K562 (cell line): ENCODE results near the gene ZDHHC16. TPM values are rescaled to one million over a fixed set of nuclear protein-coding genes. Genes with fewer than 3 reads are reported as not detected.

Experiments
- AFF1 ChIP-seq, 2 experiments: fragments of 450-650 bp; IDR thresholded peaks; 2 replicates each; pipeline ENCODE4 v1.6.1; 2018; ENCODE audit warnings: mild to moderate bottlenecking in 2 of 2, low read depth in 1 of 2; ENCODE audit not compliant: partially characterized antibody in 2 of 2
- CEBPG ChIP-seq, 3 experiments: fragments of 200-800 bp in 1 of 3; sonication (Bioruptor generic) in 1 of 3; sonication (generic) in 1 of 3; formaldehyde crosslinking in 1 of 3; IDR thresholded peaks in 2 of 3; conservative IDR thresholded peaks in 1 of 3; 2 replicates each; pipeline versions ENCODE4 v1.6.1 to v1.8.0; 2016 to 2022; ENCODE audit warnings: missing compliant biosample characterization in 2 of 3, missing genetic modification characterization in 2 of 3, mild to moderate bottlenecking in 1 of 3, missing genetic modification reagents in 1 of 3
- ELF4 ChIP-seq: fragments of 450-650 bp; formaldehyde crosslinking; IDR thresholded peaks from 2 replicates; pipeline ENCODE4 v1.4.0; 2022; ENCODE audit warnings: missing genetic modification characterization
- FOS ChIP-seq: IDR thresholded peaks from 3 replicates; pipeline ENCODE4 v1.6.1; 2011; ENCODE audit not compliant: insufficient read length; ENCODE audit errors: extremely low read depth
- FOXA3 ChIP-seq, 2 experiments: fragments of 450-650 bp in 1 of 2; sonication (generic) in 1 of 2; formaldehyde crosslinking; IDR thresholded peaks in 1 of 2; conservative IDR thresholded peaks in 1 of 2; 2 replicates each; pipeline versions ENCODE4 v1.4.0 to v1.8.0; 2020 to 2022; ENCODE audit warnings: mild to moderate bottlenecking in 2 of 2, missing genetic modification reagents in 1 of 2
- GABPA ChIP-seq: fragments of 200-800 bp; sonication (Bioruptor generic); conservative IDR thresholded peaks from 2 replicates; pipeline ENCODE4 v1.6.1; 2016; ENCODE audit warnings: low read depth, missing genetic modification characterization, missing compliant biosample characterization
- HNRNPL ChIP-seq: fragments of 200-400 bp; formaldehyde crosslinking; IDR thresholded peaks from 2 replicates; pipeline ENCODE4 v1.6.1; 2017; ENCODE audit warnings: low read depth, mild to moderate bottlenecking, low read length
- LCOR ChIP-seq: sonication (generic); formaldehyde crosslinking; IDR thresholded peaks from 2 replicates; pipeline ENCODE4 v1.8.0; 2022; ENCODE audit warnings: mild to moderate bottlenecking, missing genetic modification reagents
- MXI1 ChIP-seq: IDR thresholded peaks from 2 replicates; pipeline ENCODE4 v1.6.1; 2011; ENCODE audit warnings: low read depth, mild to moderate bottlenecking, improper control_type of control experiment, low read length
- PKNOX1 ChIP-seq: fragments of 450-650 bp; IDR thresholded peaks from 2 replicates; pipeline ENCODE4 v1.6.1; 2016
- RBBP5 ChIP-seq: fragments of 200-600 bp; sonication (generic); IDR thresholded peaks from 2 replicates; pipeline ENCODE4 v1.6.1; 2012; ENCODE audit warnings: borderline replicate concordance, mild to moderate bottlenecking, low read length, control low read depth, inconsistent platforms; ENCODE audit not compliant: insufficient read depth, poor library complexity, severe bottlenecking
- SAFB ChIP-seq: fragments of 200-400 bp; formaldehyde crosslinking; IDR thresholded peaks from 2 replicates; pipeline ENCODE4 v1.6.1; 2017; ENCODE audit warnings: low read depth, low read length, borderline replicate concordance
- SOX6 ChIP-seq: fragments of 450-650 bp; IDR thresholded peaks from 2 replicates; pipeline ENCODE4 v1.6.1; 2014; ENCODE audit warnings: mild to moderate bottlenecking
- SREBF1 ChIP-seq: fragments of 150-350 bp; IDR thresholded peaks from 2 replicates; pipeline ENCODE4 v1.6.1; 2014; ENCODE audit warnings: antibody characterized with exemption, low read depth, low read length, borderline replicate concordance
- TARDBP ChIP-seq: fragments of 450-650 bp; IDR thresholded peaks from 2 replicates; pipeline ENCODE4 v1.6.1; 2016
- ZBTB2 ChIP-seq: fragments of 450-650 bp; IDR thresholded peaks from 2 replicates; pipeline ENCODE4 v1.6.1; 2016; ENCODE audit warnings: antibody characterized with exemption
- ZNF551 ChIP-seq: fragments of 250-450 bp; sonication (Bioruptor Pico); IDR thresholded peaks from 2 replicates; pipeline ENCODE4 v1.5.0; 2021; ENCODE audit warnings: mild to moderate bottlenecking, moderate library complexity
- ZNF764 ChIP-seq: fragments of 250-450 bp; sonication (Bioruptor Pico); IDR thresholded peaks from 2 replicates; pipeline ENCODE4 v1.4.0; 2020; ENCODE audit warnings: low read depth, mild to moderate bottlenecking, moderate library complexity
- ZNF780A ChIP-seq: fragments of 250-450 bp; sonication (Bioruptor Pico); IDR thresholded peaks from 2 replicates; pipeline ENCODE4 v1.5.0; 2021; ENCODE audit warnings: mild to moderate bottlenecking
- ZNF785 ChIP-seq: fragments of 250-450 bp; sonication (Bioruptor Pico); IDR thresholded peaks from 2 replicates; pipeline ENCODE4 v1.4.0; 2020; ENCODE audit warnings: mild to moderate bottlenecking
- polyA plus RNA-seq, 8 experiments: library from polyadenylated mRNA; depleted of rRNA in 4 of 8; stranded (reverse) in 5 of 8; unstranded in 3 of 8; fragments of >200 nt; fragmentation: Nextera tagmentation in 2 of 8; fragmentation: Illumina TruSeq in 1 of 8; extraction: Ambion mirVana in 2 of 8; extraction: Trizol in 1 of 8; gene quantifications; 2 replicates each; pipeline versions ENCODE4 v1.2.1 to v1.2.3, GENCODE V29; 2011 to 2014; ENCODE audit warnings: inconsistent platforms in 1 of 8, missing spikeins in 1 of 8
- total RNA-seq, 7 experiments: library from RNA; depleted of rRNA in 6 of 7; stranded (reverse); fragments of >200 nt in 6 of 7; fragmentation: Illumina TruSeq in 2 of 7; extraction: Trizol in 2 of 7; gene quantifications; 2 replicates each; pipeline versions ENCODE4 v1.2.1 to v1.2.3, GENCODE V29; 2011 to 2021; ENCODE audit warnings: low replicate concordance in 1 of 7

The ZDHHC16 gene
- total and polyA plus RNA-seq, 9 of the 15 experiments (the other 6 are each of a cell fraction or from before 2014, with no cell fraction given) = 12.5 to 33.8 (median 21.3) TPM

GRCh38 chr10:97445722-97446639, at the start of gene ZDHHC16, which contains the start of gene EXOSC1 (continued):
- peak in 1 of 2 experiments; percentile 67 for TF ChIP-seq AFF1 (IDR thresholded peaks at IDR 0.05; ENCODE audit: low read depth in 1 of 2, partially characterized antibody in 2 of 2)
- TF ChIP-seq RBBP5 = peak; percentile 55
- no peak for TF ChIP-seq SOX6
- peak; percentile 53; the same call in 1 of the 2 replicates for TF ChIP-seq ZBTB2
- no peak for TF ChIP-seq SAFB
- no peak for TF ChIP-seq SREBF1
- peak; percentile 70; the same call in 1 of the 2 replicates for TF ChIP-seq MXI1
- no peak for TF ChIP-seq TARDBP
- no peak for TF ChIP-seq ZNF764
- peak; percentile 100 for TF ChIP-seq LCOR (CRISPR knock-in tag)
- peak; percentile 57; the same call in 1 of the 2 replicates for TF ChIP-seq GABPA (tag)
- no peak for TF ChIP-seq ZNF785 (CRISPR knock-in tag)
- 0 out of 2 replicates have a peak, but pooled peaks have one; percentile 55 for TF ChIP-seq HNRNPL
- TF ChIP-seq ZNF780A (CRISPR knock-in tag) = no peak
- TF ChIP-seq ELF4 = no peak
- TF ChIP-seq FOS = peak; percentile 88
- no peak for TF ChIP-seq ZNF551 (CRISPR knock-in tag)
- 0 out of 2 replicates have a peak, but pooled peaks have one; percentile 20 for TF ChIP-seq PKNOX1
- no peak for TF ChIP-seq CEBPG (CRISPR knock-in tag; IDR thresholded peaks at IDR 0.05)
- no peak for TF ChIP-seq CEBPG (tag; conservative IDR thresholded peaks at IDR 0.05 in 1 of 2, IDR thresholded peaks at IDR 0.05 in 1 of 2)
- TF ChIP-seq FOXA3 (CRISPR knock-in tag; conservative IDR thresholded peaks at IDR 0.05 in 1 of 2, IDR thresholded peaks at IDR 0.05 in 1 of 2) = no peak
